Lung (tissue), 12 donors: ENCODE measurements around the gene CTNNBL1. TPM values are rescaled to one million over a fixed set of nuclear protein-coding genes. Genes with fewer than 3 reads are reported as not detected.
"Not testable (repeated sequence)": the region's sequence is repeated elsewhere in the genome, so short reads cannot be mapped to it uniquely, and the experiment has no call there.

Experiments
- ATAC-seq: fragments of 200-7000 bp; cut with Tn5 transposase; one replicate; pipeline ENCODE4 v1.9.1; 2020; ENCODE audit warnings: moderate number of reproducible peaks; ENCODE audit not compliant: insufficient read depth, low FRiP score
- DNase-seq, 3 donors: peaks; one replicate each; pipeline ENCODE4 v3.0.0-alpha.2; 2013 to 2017
- H3K27ac ChIP-seq, 2 donors: one replicate each; pipeline ENCODE4 v1.5.1; 2013; ENCODE audit warnings: mild to moderate bottlenecking in 2 of 2, moderate library complexity in 2 of 2, control low read depth in 1 of 2, inconsistent platforms in 1 of 2, low read depth in 1 of 2, low read length in 1 of 2
- H3K27me3 ChIP-seq, 3 donors: one replicate each; pipeline ENCODE4 v1.5.1; 2013; ENCODE audit warnings: low read length in 2 of 3; ENCODE audit not compliant: control insufficient read depth in 3 of 3, insufficient read depth in 3 of 3
- H3K36me3 ChIP-seq, 4 donors: one replicate each; pipeline ENCODE4 v1.5.1; 2013; ENCODE audit warnings: low read length in 4 of 4, mild to moderate bottlenecking in 1 of 4, moderate library complexity in 1 of 4; ENCODE audit not compliant: control insufficient read depth in 4 of 4, insufficient read depth in 4 of 4
- H3K4me1 ChIP-seq, 5 donors: one replicate each; pipeline ENCODE4 v1.5.1; 2013; ENCODE audit warnings: low read length in 5 of 5, mild to moderate bottlenecking in 2 of 5, moderate library complexity in 1 of 5; ENCODE audit not compliant: control insufficient read depth in 5 of 5, insufficient read depth in 5 of 5
- H3K4me3 ChIP-seq: one replicate; pipeline ENCODE4 v1.5.1; 2013; ENCODE audit warnings: mild to moderate bottlenecking, control low read depth, moderate library complexity
- H3K9ac ChIP-seq, 2 donors: one replicate each; pipeline ENCODE4 v1.5.1; 2013; ENCODE audit warnings: low read length in 2 of 2, control low read depth in 1 of 2; ENCODE audit not compliant: insufficient read depth in 1 of 2
- H3K9me3 ChIP-seq, 4 donors: one replicate each; pipeline ENCODE4 v1.5.1; 2013; ENCODE audit warnings: low read length in 3 of 4, mild to moderate bottlenecking in 1 of 4, moderate library complexity in 1 of 4; ENCODE audit not compliant: control insufficient read depth in 4 of 4, insufficient read depth in 3 of 4
- CTCF ChIP-seq: IDR thresholded peaks from 2 replicates; pipeline ENCODE4 v1.5.1; 2012; ENCODE audit warnings: mild to moderate bottlenecking; ENCODE audit errors: control extremely low read depth, extremely low read depth
- WGBS, 2 donors: extraction: QIAGEN DNeasy Blood & Tissue Kit; methylation state at CpG; one replicate each; pipeline ENCODE4 v1.1.7; 2013; 5-methylcytosine and 5-hydroxymethylcytosine counted together
- polyA plus RNA-seq, 2 donors: library from polyadenylated mRNA; stranded (reverse); fragments of 200-250 nt; gene quantifications; one replicate each; pipeline ENCODE4 v1.2.1, GENCODE V29; 2013
- total RNA-seq, 2 donors: library from RNA; depleted of rRNA in 1 of 2; stranded (reverse); fragments of >200 nt in 1 of 2; gene quantifications; one replicate each; pipeline ENCODE4 v1.2.1, GENCODE V29; 2014 to 2021
- donor health status: control.
- donor health status: control.
- donor health status: Bipolar disorder and iron deficiency.
- donor health status: healthy.
- donor health status: DM: yes; HTN: yes; CAD: no.

The CTNNBL1 gene
- total and polyA plus RNA-seq, 4 donors = 38.9 to 53.1 (median 49.2) TPM

- DNase-seq = no peak
- H3K27ac ChIP-seq = no peak overlapping the region
- TF ChIP-seq CTCF = no peak
- no peak overlapping the region for H3K4me3 ChIP-seq
- 68 to 69% methylated on average over 3 of the region's 3 CpGs for WGBS, 2 donors
- ATAC-seq = no peak
- no peaks in the 10 kb centered on the region for H3K27me3 ChIP-seq
- no peak overlapping the region for H3K9ac ChIP-seq
- H3K9me3 ChIP-seq = peaks cover 0 to 5% (median 0%) of the 10 kb centered on the region in 4 donors
- H3K4me1 ChIP-seq = no peaks in the 10 kb centered on the region
- H3K36me3 ChIP-seq = no peaks in the 10 kb centered on the region
Measured at GRCh38 chr20:37662308-37662707, 31.5 kb upstream of the CTNNBL1 start.

GRCh38 chr20:37664595-37664994 is 29.2 kb upstream of the CTNNBL1 start:
- H3K36me3 ChIP-seq, H3K4me3 ChIP-seq, H3K27ac ChIP-seq, ATAC-seq, DNase-seq, H3K27me3 ChIP-seq, H3K9ac ChIP-seq, H3K9me3 ChIP-seq, H3K4me1 ChIP-seq: not testable (repeated sequence)
- WGBS, 2 donors = 94 to 97% methylated on average over 4 of the region's 4 CpGs

- DNase-seq (no peak), ATAC-seq (no peak)
- no peak overlapping the region for H3K27ac ChIP-seq
- WGBS, 2 donors = 95% methylated on average over 9 of the region's 9 CpGs
- no peak overlapping the region for H3K4me3 ChIP-seq
- no peak for TF ChIP-seq CTCF
- H3K9ac ChIP-seq = no peak overlapping the region
- peaks cover 0 to 12% (median 0%) of the 10 kb centered on the region in 5 donors for H3K4me1 ChIP-seq
- H3K36me3 ChIP-seq = no peaks in the 10 kb centered on the region
- peaks cover 0 to 4% (median 0%) of the 10 kb centered on the region in 4 donors for H3K9me3 ChIP-seq
- H3K27me3 ChIP-seq = no peaks in the 10 kb centered on the region
Measured at GRCh38 chr20:37668166-37668565, 25.7 kb upstream of the CTNNBL1 start.

GRCh38 chr20:37669062-37669772 is 24.6 kb upstream of the CTNNBL1 start:
- Histone ChIP-seq H3K9ac (no peak overlapping the region), H3K36me3 (no peaks in the 10 kb centered on the region), H3K27ac (no peak overlapping the region), H3K9me3 (peaks cover 0 to 2% (median 0%) of the 10 kb centered on the region in 4 donors), H3K4me1 (peaks cover 0 to 12% (median 0%) of the 10 kb centered on the region in 5 donors), H3K27me3 (no peaks in the 10 kb centered on the region), H3K4me3 (no peak overlapping the region)
- ATAC-seq = no peak
- DNase-seq = no peak
- 48 to 56% methylated on average over 2 of the region's 2 CpGs for whole genome bisulfite sequencing, 2 donors
- TF ChIP-seq CTCF = no peak
